Measurements from ENCODE around the gene BPIFA1.

BPIFA1 gene

DNA sequence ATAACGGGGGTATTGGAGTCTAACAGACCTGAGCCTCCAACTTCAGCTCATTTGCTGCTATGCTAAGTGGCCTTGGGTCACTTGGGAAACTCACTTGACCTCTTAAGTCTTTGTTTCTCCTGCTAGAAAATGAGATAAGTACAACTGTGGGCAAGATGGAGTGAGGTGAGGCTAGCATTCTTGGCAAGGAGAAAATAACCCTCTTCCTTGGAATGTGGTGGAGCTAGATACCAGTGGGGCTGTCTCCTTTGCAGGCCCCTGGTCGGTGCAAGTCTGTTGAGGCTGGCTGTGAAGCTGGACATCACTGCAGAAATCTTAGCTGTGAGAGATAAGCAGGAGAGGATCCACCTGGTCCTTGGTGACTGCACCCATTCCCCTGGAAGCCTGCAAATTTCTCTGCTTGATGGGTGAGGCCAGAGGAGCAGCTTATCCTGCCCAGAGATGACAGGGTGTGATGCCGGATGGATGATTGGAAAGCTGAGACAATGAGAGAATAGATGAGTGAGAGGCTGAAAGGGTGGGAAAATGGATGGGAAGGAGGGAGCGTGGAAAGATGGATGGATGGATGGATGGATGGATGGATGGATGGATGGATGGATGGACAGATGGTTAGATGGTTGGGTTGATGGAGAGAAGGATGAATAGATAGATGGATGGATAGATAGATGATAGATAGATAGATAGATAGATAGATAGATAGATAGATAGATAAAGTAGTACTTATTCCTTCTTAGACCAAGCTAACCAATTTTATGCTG, 4.4 kb downstream of the BPIFA1 start:
- in situ Hi-C loops (cut with HindIII; ENCODE audit: low sequenced_read_pairs) = no loop called here

DNA sequence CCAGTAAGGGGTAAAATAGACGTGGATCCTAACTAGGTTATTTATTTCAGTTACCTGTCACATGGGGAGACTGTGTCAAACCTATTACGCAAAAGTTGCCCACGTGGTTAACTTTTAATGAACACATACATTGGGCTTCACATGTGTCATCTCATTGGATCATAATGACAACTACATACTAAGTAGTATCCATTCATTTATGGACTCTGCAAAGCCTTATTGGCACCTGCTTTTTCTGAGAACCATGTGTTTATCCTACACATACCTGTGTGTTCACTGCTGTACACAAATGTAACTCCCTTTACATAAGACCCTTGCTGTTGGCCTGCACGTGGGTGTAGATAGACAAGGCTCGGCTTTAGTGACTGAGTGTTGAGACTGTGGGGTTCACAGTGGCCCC, 5.1 kb downstream of the BPIFA1 start:
- in situ Hi-C loops (cut with HindIII; ENCODE audit: low sequenced_read_pairs) = no loop called here

- in situ Hi-C loops (cut with HindIII; ENCODE audit: low sequenced_read_pairs) = no loop called here
Observed at GRCh38 chr20:33242319-33243100, 6.7 kb downstream of the BPIFA1 start.

- in situ Hi-C loops (cut with HindIII; ENCODE audit: low sequenced_read_pairs) = loop anchor here (5.0 kb wide), 1 partner anchor 54 kb away; no protein-coding TSS in a partner anchor
Observed at GRCh38 chr20:33246077-33246476, 10.3 kb downstream of the BPIFA1 start.

- in situ Hi-C loops (cut with HindIII; ENCODE audit: low sequenced_read_pairs) = loop anchor here (5.0 kb wide), 1 partner anchor 57 kb away; no protein-coding TSS in a partner anchor
Observed at GRCh38 chr20:33249456-33249855, 13.7 kb downstream of the BPIFA1 start.

DNA sequence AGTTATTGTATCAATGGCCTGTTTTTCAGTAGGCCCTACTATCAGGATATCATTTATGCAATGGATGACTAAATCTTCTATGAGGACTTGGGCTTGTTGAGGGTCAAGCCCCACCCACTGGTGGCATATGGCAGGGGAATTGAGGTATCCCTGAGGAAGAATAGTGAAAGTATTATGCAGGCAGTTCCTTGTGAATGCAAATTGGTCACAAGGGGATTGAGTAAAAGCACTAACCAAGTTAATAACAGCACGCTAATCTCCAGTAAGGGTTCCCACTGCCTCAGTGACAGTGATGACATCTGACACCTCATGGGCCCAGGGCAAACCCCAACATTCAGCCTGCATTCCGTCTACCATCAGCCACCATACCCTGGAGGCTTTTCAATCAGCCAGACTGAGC, 14.9 kb downstream of the BPIFA1 start:
- in situ Hi-C loops (cut with HindIII; ENCODE audit: low sequenced_read_pairs) = no loop called here

DNA sequence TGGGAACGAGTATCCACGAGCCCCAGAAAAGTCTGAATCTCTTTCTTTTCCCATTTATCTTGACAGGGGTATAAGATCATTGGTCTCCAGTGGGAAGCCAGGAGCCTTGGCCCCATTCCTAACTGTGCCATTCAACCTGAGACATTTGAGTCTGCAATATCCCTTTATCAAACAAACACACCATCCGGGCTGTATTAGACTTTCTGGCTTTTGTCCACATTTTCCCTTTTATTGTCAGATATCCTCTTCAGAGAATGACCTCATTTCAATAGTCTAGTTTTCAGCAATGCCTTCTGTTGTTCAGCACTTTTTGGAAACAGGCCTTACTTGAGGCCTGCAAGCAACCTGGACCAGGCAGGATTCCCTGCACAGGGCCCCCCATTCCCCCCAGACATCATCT, 15.7 kb downstream of the BPIFA1 start:
- in situ Hi-C loops (cut with HindIII; ENCODE audit: low sequenced_read_pairs) = no loop called here

GRCh38 chr20:33252460-33252859, 16.7 kb downstream of the BPIFA1 start:
- in situ Hi-C loops (cut with HindIII; ENCODE audit: low sequenced_read_pairs) = no loop called here

GRCh38 chr20:33255005-33255404, 19.2 kb downstream of the BPIFA1 start:
- in situ Hi-C loops (cut with HindIII; ENCODE audit: low sequenced_read_pairs) = no loop called here

DNA sequence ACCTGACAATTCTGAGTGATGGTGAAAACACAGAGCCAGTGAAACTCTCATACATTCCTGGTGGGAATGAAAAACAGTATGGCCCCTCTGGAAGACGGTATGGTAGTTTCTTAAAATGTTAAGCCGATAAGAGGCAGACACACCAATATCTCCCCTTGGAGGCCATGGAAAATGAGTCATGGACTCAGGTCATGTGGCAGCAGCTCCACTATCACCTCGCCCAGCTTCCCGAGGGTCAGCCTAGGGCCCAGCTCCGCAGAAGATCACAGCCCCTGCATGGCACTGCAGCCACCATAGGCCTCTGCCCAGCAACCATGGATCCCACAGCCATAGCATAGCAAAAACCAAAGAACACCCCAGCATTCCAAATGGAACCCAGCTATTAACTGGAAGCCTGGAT, 21.4 kb downstream of the BPIFA1 start:
- in situ Hi-C loops (cut with HindIII; ENCODE audit: low sequenced_read_pairs) = no loop called here

- in situ Hi-C loops (cut with HindIII; ENCODE audit: low sequenced_read_pairs) = no loop called here
Observed at GRCh38 chr20:33259371-33259770, 23.6 kb downstream of the BPIFA1 start.

DNA sequence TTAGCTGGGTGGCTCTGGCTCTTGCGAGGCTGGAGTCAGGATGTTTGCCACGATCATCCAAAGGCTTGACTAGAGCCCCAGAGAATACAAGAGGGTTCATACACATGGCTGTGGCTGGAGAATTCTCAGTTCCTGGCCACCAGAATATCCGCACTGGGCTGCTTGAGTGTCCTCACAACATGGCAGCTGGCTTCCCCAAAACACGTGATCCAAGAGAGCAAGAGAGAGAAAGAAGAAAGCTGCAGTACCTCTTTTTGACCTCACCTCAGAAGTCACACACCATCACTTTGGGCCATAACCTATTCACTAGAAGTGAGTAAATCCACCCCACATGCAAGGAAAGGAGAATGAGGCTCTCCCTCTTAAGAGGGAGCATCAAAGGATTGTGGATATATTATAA, 25.7 kb downstream of the BPIFA1 start:
- in situ Hi-C loops (cut with HindIII; ENCODE audit: low sequenced_read_pairs) = no loop called here

- in situ Hi-C loops (cut with HindIII; ENCODE audit: low sequenced_read_pairs) = no loop called here
Observed at GRCh38 chr20:33262658-33263065, 26.9 kb downstream of the BPIFA1 start.

GRCh38 chr20:33263784-33264183, 28.0 kb downstream of the BPIFA1 start:
- in situ Hi-C loops (cut with HindIII; ENCODE audit: low sequenced_read_pairs) = no loop called here

GRCh38 chr20:33267701-33268100, 31.9 kb downstream of the BPIFA1 start:
- in situ Hi-C loops (cut with HindIII; ENCODE audit: low sequenced_read_pairs) = no loop called here

DNA sequence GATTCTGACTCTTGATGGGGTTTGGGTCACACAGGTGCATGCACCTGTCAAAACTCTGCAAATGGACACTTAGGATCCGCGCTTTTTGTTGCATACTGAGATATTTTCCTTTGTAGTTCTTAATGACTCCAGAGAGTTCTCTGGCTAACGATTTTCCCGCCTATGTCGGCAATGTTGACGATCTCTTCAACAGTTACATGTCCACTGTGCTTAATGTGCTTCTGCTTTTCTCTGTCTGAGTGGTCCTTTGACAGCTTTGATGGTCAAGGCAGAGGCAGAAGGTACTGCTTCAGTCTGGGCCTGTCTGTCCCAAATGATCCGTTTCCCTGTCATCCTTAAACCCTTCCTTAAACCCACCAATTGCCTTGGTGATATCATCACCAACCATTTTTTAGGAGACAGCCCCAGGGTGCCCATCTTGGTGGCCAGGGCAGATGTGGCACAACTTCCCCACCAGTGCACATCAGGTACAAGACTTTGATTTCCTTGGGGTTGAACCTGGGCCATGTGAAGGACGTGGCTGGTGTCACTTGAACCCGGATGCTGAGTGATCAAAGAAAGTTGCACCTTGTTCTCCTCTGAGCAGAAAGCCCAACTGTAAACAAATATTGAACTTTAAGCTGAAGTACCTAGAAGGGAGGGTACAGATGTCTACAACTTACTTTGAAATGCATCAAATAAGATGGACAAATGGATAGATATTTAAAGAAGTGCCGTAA, 36.5 kb downstream of the BPIFA1 start:
- in situ Hi-C loops (cut with HindIII; ENCODE audit: low sequenced_read_pairs) = no loop called here

DNA sequence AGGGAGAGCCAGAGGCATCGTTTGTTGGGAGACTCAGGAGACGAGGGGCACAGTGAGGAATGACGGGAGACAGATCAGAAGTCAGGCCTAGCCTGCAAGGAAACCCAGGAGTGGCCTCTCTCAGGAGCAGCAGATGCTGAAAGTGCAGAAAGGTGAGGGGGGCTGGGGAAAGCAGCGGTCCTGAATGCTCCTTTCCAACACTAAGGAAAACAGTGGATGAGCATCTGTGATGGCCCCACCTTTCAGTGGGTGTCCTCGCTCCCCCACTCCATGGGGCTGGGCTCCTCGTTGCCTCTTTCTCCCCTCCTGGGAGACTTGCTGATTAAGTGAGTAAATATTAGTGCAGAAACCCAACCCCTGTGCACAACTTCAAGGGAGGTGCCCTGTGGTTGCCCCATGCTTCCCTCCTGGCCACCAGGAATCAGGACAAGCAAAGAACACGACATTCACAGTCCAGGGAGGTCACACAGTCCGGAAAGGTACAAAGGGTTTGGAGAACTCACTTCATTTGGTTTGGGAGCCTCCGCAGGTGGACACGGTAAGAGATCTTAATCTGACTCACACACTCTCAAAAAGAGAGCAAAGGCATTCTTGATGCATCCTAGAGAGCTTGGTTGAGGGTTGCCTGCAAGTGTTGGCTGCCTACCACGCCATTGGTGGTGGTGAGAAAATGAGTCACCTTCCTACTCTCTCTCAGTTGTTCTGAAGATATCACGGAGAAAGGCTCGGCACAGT, 37.5 kb downstream of the BPIFA1 start:
- in situ Hi-C loops (cut with HindIII; ENCODE audit: low sequenced_read_pairs) = no loop called here

DNA sequence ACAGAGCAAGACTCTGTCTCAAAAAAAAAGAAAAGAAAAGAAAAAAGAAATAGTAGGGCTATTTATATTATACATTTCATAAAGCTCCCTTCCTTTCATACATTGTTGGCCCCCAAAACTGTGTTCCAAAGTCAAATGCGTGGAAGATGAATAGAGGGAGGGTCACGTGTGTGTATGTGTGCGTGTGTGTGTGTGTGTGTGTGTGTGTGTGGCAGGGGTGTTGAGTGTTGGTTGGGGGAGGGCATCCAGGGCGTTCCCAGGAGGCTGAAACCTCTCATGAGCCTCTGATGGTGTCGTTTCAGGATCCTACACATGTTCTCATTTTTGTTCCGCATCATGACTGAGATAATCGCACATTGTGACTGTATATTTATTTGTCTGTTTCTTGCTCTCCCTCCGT, 39.4 kb downstream of the BPIFA1 start:
- in situ Hi-C loops (cut with HindIII; ENCODE audit: low sequenced_read_pairs) = loop anchor here (25.0 kb wide), 1 partner anchor 363 kb away; no protein-coding TSS in a partner anchor

DNA sequence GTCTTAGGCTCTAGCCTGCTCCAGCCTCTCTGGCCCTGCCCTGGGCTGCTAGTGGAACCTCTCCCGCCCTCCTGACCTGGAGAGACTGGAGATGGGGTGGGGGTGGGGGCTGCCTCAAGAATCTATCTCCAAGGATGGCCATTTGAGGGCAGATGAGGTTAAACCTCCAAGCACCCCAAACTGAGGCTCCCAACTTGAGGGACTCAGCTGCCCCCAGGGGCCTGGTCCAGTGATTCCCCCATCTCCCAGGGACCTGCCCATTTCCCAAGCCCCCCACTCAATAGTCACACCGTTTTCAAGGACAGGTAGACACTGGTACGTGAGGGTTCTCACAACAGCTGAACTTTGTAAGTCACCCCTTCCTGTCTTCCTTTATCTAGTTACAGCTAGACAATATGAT, 40.1 kb downstream of the BPIFA1 start:
- in situ Hi-C loops (cut with HindIII; ENCODE audit: low sequenced_read_pairs) = loop anchor here (25.0 kb wide), 1 partner anchor 364 kb away; no protein-coding TSS in a partner anchor

DNA sequence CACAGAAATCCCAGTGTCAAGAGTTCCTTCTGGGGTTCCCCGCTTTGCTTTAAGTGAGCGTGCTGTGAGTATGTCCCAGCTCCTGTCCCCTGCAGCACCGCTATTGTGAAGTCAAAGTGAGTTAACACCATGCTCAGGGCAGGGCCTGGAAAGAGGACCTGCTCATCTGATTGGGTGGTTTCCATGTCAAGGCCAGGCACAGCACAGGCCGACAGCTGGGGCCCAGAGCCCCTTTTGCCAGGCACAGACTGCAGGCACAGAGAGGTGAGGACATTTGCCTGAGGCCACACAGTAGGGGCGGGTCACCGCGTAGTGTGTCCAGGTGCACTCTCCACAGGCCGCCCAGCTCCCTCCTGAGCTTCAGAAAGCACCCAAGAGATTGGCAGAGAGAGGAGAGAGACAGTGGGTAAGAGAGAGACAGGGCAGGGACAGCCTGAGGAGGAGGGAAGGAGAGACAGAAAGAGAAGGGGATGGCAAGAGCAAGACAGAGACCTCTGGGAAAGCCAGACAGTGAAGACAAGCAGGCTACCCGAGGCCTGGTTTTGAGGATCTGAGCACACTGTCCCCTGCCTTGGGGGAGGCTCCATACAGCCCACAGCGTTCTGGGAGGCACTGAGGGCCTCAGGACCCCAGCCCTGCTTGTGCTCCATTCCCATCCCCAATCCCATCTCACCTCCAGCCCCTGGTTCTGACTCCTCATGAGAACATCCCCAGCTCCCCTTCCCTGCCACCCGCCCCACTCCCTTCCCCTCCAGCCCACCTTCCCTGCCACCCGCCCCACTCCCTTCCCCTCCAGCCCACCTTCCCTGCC, 40.7 kb downstream of the BPIFA1 start:
- in situ Hi-C loops (cut with HindIII; ENCODE audit: low sequenced_read_pairs) = loop anchor here (25.0 kb wide), 1 partner anchor 364 kb away; no protein-coding TSS in a partner anchor
